ENCODE results near the gene RNF32. TPM values are rescaled to one million over a fixed set of nuclear protein-coding genes. Genes with fewer than 3 reads are reported as not detected.

Gene RNF32
- total and polyA plus RNA-seq, 2 of the 13 experiments (the other 11 are each of a cell fraction or from before 2014, with no cell fraction given), result not detected

GRCh38 chr7:156609010-156609877, 31.3 kb upstream of the RNF32 start (continued):
- no peak for TF ChIP-seq TERF1 (CRISPR knock-in tag; IDR thresholded peaks at IDR 0.05)
- 0 out of 2 replicates have a peak, but pooled peaks have one; percentile 26 for TF ChIP-seq MIXL1 (CRISPR knock-in tag; IDR thresholded peaks at IDR 0.05)
- TF ChIP-seq ZNF30 (CRISPR knock-in tag; IDR thresholded peaks at IDR 0.05), result no peak
- TF ChIP-seq ZNF615 (CRISPR knock-in tag; IDR thresholded peaks at IDR 0.05; ENCODE audit: borderline replicate concordance), result no peak
- no peak for TF ChIP-seq TSC22D2 (CRISPR knock-in tag; IDR thresholded peaks at IDR 0.05; ENCODE audit: borderline replicate concordance)
- no peak for TF ChIP-seq SCMH1 (CRISPR knock-in tag; IDR thresholded peaks at IDR 0.05; ENCODE audit: borderline replicate concordance)
- no peak for TF ChIP-seq ZNF18 (CRISPR knock-in tag; IDR thresholded peaks at IDR 0.05; ENCODE audit: insufficient replicate concordance)
- TF ChIP-seq ZSCAN22 (CRISPR knock-in tag; IDR thresholded peaks at IDR 0.05), result peak; percentile 50; the same call in 1 of the 2 replicates
- TF ChIP-seq POLR2G (IDR thresholded peaks at IDR 0.05; ENCODE audit: low read depth, low read length), result peak; percentile 73
- no peak for TF ChIP-seq ZNF770 (CRISPR knock-in tag; IDR thresholded peaks at IDR 0.05)
- TF ChIP-seq ZNF775 (CRISPR knock-in tag; IDR thresholded peaks at IDR 0.05; ENCODE audit: borderline replicate concordance), result no peak; the same call in 1 of the 2 replicates
- no peak for TF ChIP-seq SMARCE1 (IDR thresholded peaks at IDR 0.05; ENCODE audit: borderline replicate concordance)
- TF ChIP-seq GABPB1 (CRISPR knock-in tag; IDR thresholded peaks at IDR 0.05), result no peak; the same call in 1 of the 2 replicates
- peak; percentile 93 for TF ChIP-seq HDAC2 (CRISPR knock-in tag; IDR thresholded peaks at IDR 0.05)
- no peak for TF ChIP-seq NONO (IDR thresholded peaks at IDR 0.05)
- TF ChIP-seq NONO (CRISPR knock-in tag; conservative IDR thresholded peaks at IDR 0.05), result peak; percentile 67
- peak; percentile 53; the same call in 1 of the 2 replicates for TF ChIP-seq ZSCAN31 (CRISPR knock-in tag; IDR thresholded peaks at IDR 0.05; ENCODE audit: low read depth)
- TF ChIP-seq KDM5A (IDR thresholded peaks at IDR 0.05; ENCODE audit: borderline replicate concordance, low read length), result no peak; the same call in 1 of the 2 replicates
- no peak for TF ChIP-seq ZNF496 (CRISPR knock-in tag; IDR thresholded peaks at IDR 0.05; ENCODE audit: insufficient replicate concordance)
- TF ChIP-seq ZNF160 (CRISPR knock-in tag; IDR thresholded peaks at IDR 0.05), result no peak
- TF ChIP-seq ZBTB42 (CRISPR knock-in tag; IDR thresholded peaks at IDR 0.05), result no peak
- TF ChIP-seq SETDB1 (CRISPR knock-in tag; IDR thresholded peaks at IDR 0.05; ENCODE audit: borderline replicate concordance), result no peak
- no peak for TF ChIP-seq RELA (CRISPR knock-in tag; IDR thresholded peaks at IDR 0.05)
- TF ChIP-seq PITX1 (CRISPR knock-in tag; IDR thresholded peaks at IDR 0.05), result peak; percentile 88
- TF ChIP-seq ZMYM2 (CRISPR knock-in tag; IDR thresholded peaks at IDR 0.05), result no peak
- no peak for TF ChIP-seq TOPORS (CRISPR knock-in tag; IDR thresholded peaks at IDR 0.05)

All from HepG2 (cell line).